ENCODE results near the gene ADNP.
"Not testable (repeated sequence)": the region's sequence is repeated elsewhere in the genome, so short reads cannot be mapped to it uniquely, and the experiment has no call there.

Gene ADNP

GRCh38 chr20:50903353-50904051, 27.7 kb downstream of the ADNP start:
- no peak for DNase-seq (ENCODE audit: low read depth, low spot score)

GRCh38 chr20:50901301-50901700, 29.9 kb downstream of the ADNP start:
- DNase-seq (ENCODE audit: low read depth, low spot score) = no peak

- DNase-seq (ENCODE audit: low read depth, low spot score) = no peak
Observed at GRCh38 chr20:50900261-50900660, 31.0 kb downstream of the ADNP start.

- no peak for DNase-seq (ENCODE audit: low read depth, low spot score)
Observed at GRCh38 chr20:50898475-50898874, 32.8 kb downstream of the ADNP start.

GRCh38 chr20:50895111-50895830, 36.0 kb downstream of the ADNP start:
- DNase-seq (ENCODE audit: low read depth, low spot score) = no peak

GRCh38 chr20:50893620-50894019, 37.6 kb downstream of the ADNP start:
- no peak for DNase-seq (ENCODE audit: low read depth, low spot score)

GRCh38 chr20:50892394-50892793, 38.8 kb downstream of the ADNP start:
- DNase-seq (ENCODE audit: low read depth, low spot score) = no peak

GRCh38 chr20:50891138-50891537, 40.1 kb downstream of the ADNP start:
- DNase-seq (ENCODE audit: low read depth, low spot score) = no peak

- no peak for DNase-seq (ENCODE audit: low read depth, low spot score)
Observed at GRCh38 chr20:50887576-50887975, 43.7 kb downstream of the ADNP start.

GRCh38 chr20:50886184-50886790, 45.0 kb downstream of the ADNP start:
- no peak for DNase-seq (ENCODE audit: low read depth, low spot score)

GRCh38 chr20:50885781-50886180, 45.5 kb downstream of the ADNP start:
- no peak for DNase-seq (ENCODE audit: low read depth, low spot score)

GRCh38 chr20:50885068-50885467, 46.2 kb downstream of the ADNP start:
- DNase-seq (ENCODE audit: low read depth, low spot score) = no peak

GRCh38 chr20:50883856-50884255, 47.4 kb downstream of the ADNP start:
- DNase-seq (ENCODE audit: low read depth, low spot score) = no peak

GRCh38 chr20:50881759-50882424, 49.3 kb downstream of the ADNP start:
- DNase-seq (ENCODE audit: low read depth, low spot score) = not testable (repeated sequence)

- DNase-seq (ENCODE audit: low read depth, low spot score) = no peak
Observed at GRCh38 chr20:50879649-50880550, 51.3 kb downstream of the ADNP start.

- DNase-seq (ENCODE audit: low read depth, low spot score) = no peak
Observed at GRCh38 chr20:50877232-50877743, 53.9 kb downstream of the ADNP start.

- no peak for DNase-seq (ENCODE audit: low read depth, low spot score)
Observed at GRCh38 chr20:50876816-50877215, 54.4 kb downstream of the ADNP start.

- DNase-seq (ENCODE audit: low read depth, low spot score) = no peak
Observed at GRCh38 chr20:50876063-50876685, 55.1 kb downstream of the ADNP start.

GRCh38 chr20:50874758-50875665, 56.2 kb downstream of the ADNP start:
- no peak for DNase-seq (ENCODE audit: low read depth, low spot score)
